Aorta (tissue), 5 donors: ENCODE measurements around the gene TMEM39A. TPM values are rescaled to one million over a fixed set of nuclear protein-coding genes. Genes with fewer than 3 reads are reported as not detected.

ENCODE experiments used
- ATAC-seq: fragments of 200-7000 bp; cut with Tn5 transposase; one replicate; pipeline ENCODE4 v1.9.1; 2022; ENCODE audit warnings: moderate library complexity; ENCODE audit not compliant: low FRiP score
- DNase-seq, 2 donors: peaks; one replicate each; pipeline ENCODE4 v3.0.0-alpha.2; 2020
- H3K27ac ChIP-seq, 2 donors: one replicate each; pipeline ENCODE4 v1.5.1; 2013; ENCODE audit warnings: low read length in 2 of 2, mild to moderate bottlenecking in 2 of 2, moderate library complexity in 2 of 2, control low read depth in 1 of 2, inconsistent platforms in 1 of 2, low read depth in 1 of 2
- H3K27me3 ChIP-seq, 2 donors: one replicate each; pipeline ENCODE4 v1.6.1; 2013; ENCODE audit warnings: control low read depth in 1 of 2, low read length in 1 of 2, mild to moderate bottlenecking in 1 of 2, moderate library complexity in 1 of 2; ENCODE audit not compliant: insufficient read depth in 2 of 2, control insufficient read depth in 1 of 2
- H3K36me3 ChIP-seq, 2 donors: one replicate each; pipeline ENCODE4 v1.6.1; 2013; ENCODE audit warnings: control low read depth in 1 of 2, low read length in 1 of 2, mild to moderate bottlenecking in 1 of 2; ENCODE audit not compliant: insufficient read depth in 2 of 2, control insufficient read depth in 1 of 2
- H3K4me1 ChIP-seq, 2 donors: one replicate each; pipeline ENCODE4 v1.6.1; 2013; ENCODE audit warnings: low read length in 2 of 2, control low read depth in 1 of 2, mild to moderate bottlenecking in 1 of 2, moderate library complexity in 1 of 2; ENCODE audit not compliant: insufficient read depth in 2 of 2, control insufficient read depth in 1 of 2
- H3K4me3 ChIP-seq, 2 donors: one replicate each; pipeline ENCODE4 v1.5.1; 2013; ENCODE audit warnings: low read length in 2 of 2, control low read depth in 1 of 2, mild to moderate bottlenecking in 1 of 2
- H3K9me3 ChIP-seq: one replicate; pipeline ENCODE4 v1.6.1; 2013; ENCODE audit warnings: mild to moderate bottlenecking, low read length; ENCODE audit not compliant: control insufficient read depth
- WGBS, 2 donors: extraction: QIAGEN DNeasy Blood & Tissue Kit; methylation state at CpG; one replicate each; pipeline ENCODE4 v1.1.7; 2013; 5-methylcytosine and 5-hydroxymethylcytosine counted together
- intact Hi-C, 2 donors: fragments of 100-400 bp; cut with DNase I; formaldehyde crosslinking; loops; one replicate each; pipeline versions ENCODE4 v1.14.2 to v1.15.0; 2022
- long read RNA-seq, 2 donors: library from polyadenylated mRNA; unstranded; transcript quantifications; one replicate each; pipeline ENCODE4 v2.0.0, GENCODE V29; 2020 to 2021
- polyA plus RNA-seq, 2 donors: library from polyadenylated mRNA; stranded (reverse); fragments of 200-250 nt; gene quantifications; one replicate each; pipeline ENCODE4 v1.2.3, GENCODE V29; 2013
- total RNA-seq, 2 donors: library from RNA; stranded (reverse); fragmentation: NEBNext Ultra II Directional; extraction: Animal tissue kit (Norgen Biotek cat#: 25700); gene quantifications; one replicate each; pipeline ENCODE4 v1.2.1, GENCODE V29; 2021
- donor health status: healthy with polysubstance abuse.
- donor health status: Bipolar disorder and iron deficiency.
- donor health status: DM: no; HTN: no; CAD: no.
- donor health status: DM: no; HTN: no; CAD: no.
- donor health status: DM: yes; HTN: yes; CAD: no.

Gene TMEM39A
- total RNA-seq (10 to 100 TPM; 39.6 to 45.7 TPM), polyA plus RNA-seq (1 to 10 TPM; 7.5 to 8.5 TPM)
- long read RNA-seq, donor 1, full-length matches to known transcripts, result 32 of 54 reads
- long read RNA-seq, donor 1, partial matches to known transcripts, result 6 of 54 reads
- long read RNA-seq, donor 1, other reads (novel, unspliced or antisense), result 16 of 54 reads
- long read RNA-seq, donor 2, full-length matches to known transcripts, result 7 of 15 reads
- long read RNA-seq, donor 2, partial matches to known transcripts, result 3 of 15 reads
- long read RNA-seq, donor 2, other reads (novel, unspliced or antisense), result 5 of 15 reads

- peak within 1 kb of the TSS; percentile 37 to 66 for H3K27ac ChIP-seq
- ATAC-seq (peak; percentile 99), DNase-seq (peak; percentile 100)
- WGBS, 2 donors, result 5 to 6% methylated on average over 51 of the region's 51 CpGs
- no peaks in the 10 kb centered on the region for H3K9me3 ChIP-seq
- H3K27me3 ChIP-seq, result no peaks in the 10 kb centered on the region
- peak within 1 kb of the TSS; percentile 80 to 87 for H3K4me3 ChIP-seq
- H3K4me1 ChIP-seq, result no peaks in the 10 kb centered on the region
- intact Hi-C loops, result loop anchor here in 1 of 2 donors (2.0 to 10.0 kb wide), 2 partner anchors 37 to 189 kb away; no protein-coding TSS in a partner anchor
- H3K36me3 ChIP-seq, result peaks cover 0 to 2% of the 10 kb centered on the region in 2 donors
Measured at GRCh38 chr3:119463171-119464169, at the start of gene TMEM39A. TMEM39A (minus strand) TSS chr3:119463615; CDS start chr3:119462074, 1,541 bp downstream.

DNA sequence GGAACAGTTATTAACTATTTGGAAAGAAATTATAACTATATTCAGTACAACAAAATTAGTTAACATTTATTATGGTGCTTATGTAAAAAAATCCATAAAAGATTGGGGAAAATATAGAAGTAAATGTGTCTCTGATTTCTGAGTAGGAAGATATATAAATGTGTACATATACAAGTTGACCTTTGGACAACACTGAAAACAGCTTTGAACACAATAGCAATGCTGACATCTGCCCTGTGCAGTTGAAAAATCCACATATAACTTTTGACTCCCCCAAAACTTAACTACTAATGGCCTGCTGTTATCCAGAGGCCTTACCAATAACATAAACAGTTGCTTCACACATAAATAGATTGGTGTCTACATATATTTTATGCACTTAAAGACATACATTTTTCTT lies 47.3 kb upstream of the TMEM39A start:
- no peaks in the 10 kb centered on the region for H3K9me3 ChIP-seq
- intact Hi-C loops, result no loop called here
- no peak overlapping the region for H3K27ac ChIP-seq
- DNase-seq (no peak), ATAC-seq (no peak)
- H3K4me1 ChIP-seq, result no peaks in the 10 kb centered on the region
- H3K36me3 ChIP-seq, result peaks cover 2 to 4% of the 10 kb centered on the region in 2 donors
- H3K27me3 ChIP-seq, result no peaks in the 10 kb centered on the region
- H3K4me3 ChIP-seq, result no peak overlapping the region

DNA sequence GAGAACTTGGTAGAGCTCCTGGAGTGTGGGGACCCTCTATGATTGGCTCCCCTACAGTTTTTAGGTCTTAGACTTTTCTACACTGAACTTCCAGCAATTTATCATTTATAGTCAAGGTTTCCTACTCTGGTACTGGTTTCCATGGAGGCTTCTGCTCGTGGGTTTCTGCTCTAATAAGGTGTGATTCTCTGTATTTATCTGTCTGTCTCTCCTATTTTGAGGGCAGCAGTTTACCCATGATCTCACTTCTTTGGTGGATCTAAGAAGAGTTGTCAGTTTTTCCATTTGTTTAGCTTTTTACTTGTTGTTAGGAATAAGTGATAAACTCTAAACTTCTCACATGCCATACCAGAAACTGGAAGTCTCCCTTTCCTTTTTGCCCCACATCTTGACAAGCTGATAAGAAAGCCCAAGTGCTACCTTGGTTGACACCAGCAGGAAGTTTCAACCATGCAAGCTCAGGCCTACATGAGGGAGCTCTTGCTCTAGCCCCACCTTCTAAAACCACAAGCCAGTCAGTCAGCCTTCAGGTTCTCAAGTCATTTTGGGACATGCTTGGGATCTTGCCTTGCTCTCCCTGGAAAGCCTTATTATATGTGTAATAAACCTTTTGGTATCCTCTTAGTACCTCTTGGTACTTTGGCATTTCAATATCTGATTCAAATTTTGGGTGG lies 44.9 kb upstream of the TMEM39A start:
- Histone ChIP-seq H3K27ac (no peak overlapping the region), H3K27me3 (no peaks in the 10 kb centered on the region), H3K4me1 (no peaks in the 10 kb centered on the region), H3K4me3 (no peak overlapping the region), H3K36me3 (peaks cover 2% of the 10 kb centered on the region in 2 donors), H3K9me3 (no peaks in the 10 kb centered on the region)
- 71 to 73% methylated on average over 1 of the region's 1 CpG for WGBS, 2 donors
- intact Hi-C loops, result no loop called here
- DNase-seq, result no peak
- ATAC-seq, result no peak

GRCh38 chr3:119507404-119507803 lies 44.0 kb upstream of the TMEM39A start:
- intact Hi-C loops, result no loop called here
- no peaks in the 10 kb centered on the region for H3K4me1 ChIP-seq
- H3K4me3 ChIP-seq, result no peak overlapping the region
- H3K27me3 ChIP-seq, result no peaks in the 10 kb centered on the region
- no peak for ATAC-seq
- DNase-seq, result no peak
- 93 to 94% methylated on average over 2 of the region's 2 CpGs for WGBS, 2 donors
- H3K9me3 ChIP-seq, result no peaks in the 10 kb centered on the region
- H3K27ac ChIP-seq, result no peak overlapping the region
- H3K36me3 ChIP-seq, result peaks cover 2 to 4% of the 10 kb centered on the region in 2 donors

- Histone ChIP-seq H3K4me3 (no peak overlapping the region), H3K9me3 (no peaks in the 10 kb centered on the region), H3K36me3 (peaks cover 2 to 4% of the 10 kb centered on the region in 2 donors), H3K27ac (no peak overlapping the region), H3K4me1 (no peaks in the 10 kb centered on the region), H3K27me3 (no peaks in the 10 kb centered on the region)
- ATAC-seq (no peak), DNase-seq (no peak)
- intact Hi-C loops, result no loop called here
- WGBS, 2 donors, result 81 to 86% methylated on average over 4 of the region's 4 CpGs
Measured at GRCh38 chr3:119506631-119507030, 43.2 kb upstream of the TMEM39A start.

DNA sequence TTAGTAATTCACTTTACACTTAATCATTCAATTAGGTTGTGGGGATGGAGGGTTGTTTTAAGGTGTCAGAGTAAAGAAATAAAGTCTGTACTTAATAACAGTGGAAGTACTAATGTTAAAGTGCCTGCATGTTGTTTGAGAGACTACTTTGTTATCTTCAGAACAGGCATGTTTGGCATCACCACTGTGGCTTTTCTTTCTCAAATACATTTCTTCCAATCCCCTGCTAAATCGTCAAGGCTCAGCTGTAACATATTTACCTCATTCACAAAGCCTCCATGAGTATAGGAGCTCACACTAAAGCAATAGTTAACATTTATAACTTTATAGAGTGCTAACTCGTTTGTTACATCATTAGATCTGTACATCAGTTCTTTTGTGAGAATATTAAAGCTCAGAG lies 37.5 kb upstream of the TMEM39A start:
- no peak overlapping the region for H3K4me3 ChIP-seq
- no peaks in the 10 kb centered on the region for H3K9me3 ChIP-seq
- ATAC-seq (no peak), DNase-seq (no peak)
- no peaks in the 10 kb centered on the region for H3K27me3 ChIP-seq
- peaks cover 0 to 4% of the 10 kb centered on the region in 2 donors for H3K4me1 ChIP-seq
- H3K36me3 ChIP-seq, result peaks cover 0 to 2% of the 10 kb centered on the region in 2 donors
- intact Hi-C loops, result loop anchor here in 1 of 2 donors (2.0 kb wide), 1 partner anchor 38 kb away; the partner anchor contains the start of gene TMEM39A
- 27 to 41% methylated on average over 2 of the region's 2 CpGs for WGBS, 2 donors
- H3K27ac ChIP-seq, result no peak overlapping the region

- 79 to 81% methylated on average over 4 of the region's 4 CpGs for WGBS, 2 donors
- peaks cover 0 to 4% of the 10 kb centered on the region in 2 donors for H3K4me1 ChIP-seq
- no peaks in the 10 kb centered on the region for H3K9me3 ChIP-seq
- H3K36me3 ChIP-seq, result peaks cover 0 to 2% of the 10 kb centered on the region in 2 donors
- H3K27ac ChIP-seq, result no peak overlapping the region
- intact Hi-C loops, result loop anchor here in 1 of 2 donors (2.0 kb wide), 1 partner anchor 37 kb away; the partner anchor contains the start of gene TMEM39A
- H3K4me3 ChIP-seq, result no peak overlapping the region
- no peaks in the 10 kb centered on the region for H3K27me3 ChIP-seq
- ATAC-seq (no peak), DNase-seq (no peak)
Measured at GRCh38 chr3:119500265-119500664, 36.9 kb upstream of the TMEM39A start.
